Ishikawa (cell line): ENCODE results near the gene ZRANB3.

Experiments used
- CEBPB ChIP-seq: IDR thresholded peaks from 2 replicates; pipeline ENCODE4 v1.6.1; 2012
- CREB1 ChIP-seq: IDR thresholded peaks from 2 replicates; pipeline ENCODE4 v1.6.1; 2012; ENCODE audit warnings: low read depth
- EGR1 ChIP-seq: IDR thresholded peaks from 2 replicates; pipeline ENCODE4 v1.6.1; 2012
- EP300 ChIP-seq: IDR thresholded peaks from 2 replicates; pipeline ENCODE4 v1.6.1; 2012; ENCODE audit warnings: borderline replicate concordance
- FOXM1 ChIP-seq: IDR thresholded peaks from 2 replicates; pipeline ENCODE4 v1.6.1; 2012; ENCODE audit warnings: low read depth, borderline replicate concordance
- MAX ChIP-seq: IDR thresholded peaks from 2 replicates; pipeline ENCODE4 v1.6.1; 2012
- NFIC ChIP-seq: IDR thresholded peaks from 2 replicates; pipeline ENCODE4 v1.6.1; 2012
- RAD21 ChIP-seq: IDR thresholded peaks from 2 replicates; pipeline ENCODE4 v1.6.1; 2012; ENCODE audit warnings: low read depth
- REST ChIP-seq: IDR thresholded peaks from 2 replicates; pipeline ENCODE4 v1.6.1; 2012; ENCODE audit warnings: low read depth, mild to moderate bottlenecking
- TAF1 ChIP-seq: IDR thresholded peaks from 2 replicates; pipeline ENCODE4 v1.6.1; 2012; ENCODE audit warnings: low read depth, mild to moderate bottlenecking
- TCF12 ChIP-seq: IDR thresholded peaks from 2 replicates; pipeline ENCODE4 v1.6.1; 2012; ENCODE audit warnings: low read depth
- TEAD4 ChIP-seq: IDR thresholded peaks from 2 replicates; pipeline ENCODE4 v1.6.1; 2012
- USF1 ChIP-seq: IDR thresholded peaks from 2 replicates; pipeline ENCODE4 v1.6.1; 2012
- YY1 ChIP-seq: IDR thresholded peaks from 2 replicates; pipeline ENCODE4 v1.6.1; 2012; ENCODE audit warnings: low read depth
- ZBTB7A ChIP-seq: IDR thresholded peaks from 2 replicates; pipeline ENCODE4 v1.6.1; 2012; ENCODE audit warnings: low read depth

ZRANB3 gene

GRCh38 chr2:135226961-135227360, 304.1 kb downstream of the ZRANB3 start:
- no peak for TF ChIP-seq ZBTB7A
- TF ChIP-seq TCF12 = no peak
- TF ChIP-seq CEBPB = no peak
- TF ChIP-seq TEAD4 = no peak
- TF ChIP-seq REST = no peak
- TF ChIP-seq RAD21 = no peak

- no peak for TF ChIP-seq RAD21
- TF ChIP-seq EP300 = no peak
Measured at GRCh38 chr2:135225781-135226180, 305.2 kb downstream of the ZRANB3 start.

GRCh38 chr2:135219226-135219625, 311.8 kb downstream of the ZRANB3 start:
- TF ChIP-seq MAX = no peak
- no peak for TF ChIP-seq NFIC
- no peak for TF ChIP-seq CREB1
- TF ChIP-seq REST = no peak
- no peak for TF ChIP-seq TCF12
- TF ChIP-seq USF1 = no peak
- TF ChIP-seq ZBTB7A = no peak
- no peak for TF ChIP-seq RAD21
- no peak for TF ChIP-seq CEBPB
- TF ChIP-seq TAF1 = no peak
- TF ChIP-seq TEAD4 = no peak
- no peak for TF ChIP-seq FOXM1
- TF ChIP-seq EP300 = no peak
- TF ChIP-seq EGR1 = no peak
- no peak for TF ChIP-seq YY1

- no peak for TF ChIP-seq USF1
Measured at GRCh38 chr2:135218426-135218825, 312.6 kb downstream of the ZRANB3 start.

GRCh38 chr2:135212757-135213156, 318.3 kb downstream of the ZRANB3 start:
- no peak for TF ChIP-seq REST
- no peak for TF ChIP-seq FOXM1
- no peak for TF ChIP-seq CREB1
- TF ChIP-seq ZBTB7A = no peak
- TF ChIP-seq TAF1 = no peak
- no peak for TF ChIP-seq TEAD4
- TF ChIP-seq EGR1 = no peak
- TF ChIP-seq MAX = no peak

GRCh38 chr2:135208016-135208415, 323.0 kb downstream of the ZRANB3 start:
- TF ChIP-seq TAF1 (no peak), RAD21 (no peak), YY1 (no peak), EP300 (no peak), NFIC (no peak), TCF12 (no peak), ZBTB7A (no peak), FOXM1 (no peak)
